Activated CD8-positive, alpha-beta memory T cell treated with anti-CD3 and anti-CD28 coated beads for 24 hours (primary cell): Measurements from ENCODE around the gene TGOLN2.
A peak's percentile ranks its signal among the peaks of the same experiment; 100 is the strongest.
"Not testable (repeated sequence)": the region's sequence is repeated elsewhere in the genome, so short reads cannot be mapped to it uniquely, and the experiment has no call there.

Experiments
- DNase-seq: peaks from one replicate; pipeline ENCODE4 v3.0.0-alpha.2; 2020

The TGOLN2 gene

DNA sequence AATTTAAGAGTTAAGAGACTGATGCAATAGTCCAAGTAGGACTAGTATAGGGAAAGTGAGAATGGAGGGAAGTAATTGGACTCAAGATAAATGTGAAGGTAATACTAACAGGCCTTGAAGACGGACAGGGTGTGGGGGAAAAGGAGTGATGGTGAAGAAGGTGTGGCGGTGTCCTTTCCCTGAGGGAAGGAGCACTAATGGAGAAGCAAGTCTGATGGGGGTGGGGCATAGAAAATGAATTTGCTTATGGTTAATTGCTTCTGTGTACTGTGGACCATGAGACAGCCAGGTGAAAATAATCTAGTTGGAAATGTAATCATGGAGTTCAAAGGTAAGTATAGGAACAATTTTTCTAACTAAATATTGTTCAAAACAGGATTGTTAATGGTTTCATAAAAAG is 7.1 kb upstream of the TGOLN2 start:
- DNase-seq: no peak

DNA sequence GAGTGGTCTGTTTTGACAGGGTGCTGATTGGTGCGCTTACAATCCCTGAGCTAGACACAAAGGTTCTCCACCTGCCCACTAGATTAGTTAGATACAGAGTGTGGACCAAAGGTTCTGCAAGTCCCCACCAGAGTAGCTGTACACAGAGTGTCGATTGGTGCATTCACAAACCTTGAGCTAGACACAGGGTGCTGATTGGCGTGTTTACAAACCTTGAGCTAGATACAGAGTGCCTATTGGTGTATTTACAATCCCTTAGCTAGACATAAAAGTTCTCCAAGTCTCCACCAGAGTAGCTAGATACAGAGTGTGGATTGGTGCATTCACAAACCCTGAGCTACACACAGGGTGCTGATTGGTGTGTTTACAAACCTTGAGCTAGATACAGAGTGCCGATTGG is 6.1 kb upstream of the TGOLN2 start:
- not testable (repeated sequence) for DNase-seq

DNA sequence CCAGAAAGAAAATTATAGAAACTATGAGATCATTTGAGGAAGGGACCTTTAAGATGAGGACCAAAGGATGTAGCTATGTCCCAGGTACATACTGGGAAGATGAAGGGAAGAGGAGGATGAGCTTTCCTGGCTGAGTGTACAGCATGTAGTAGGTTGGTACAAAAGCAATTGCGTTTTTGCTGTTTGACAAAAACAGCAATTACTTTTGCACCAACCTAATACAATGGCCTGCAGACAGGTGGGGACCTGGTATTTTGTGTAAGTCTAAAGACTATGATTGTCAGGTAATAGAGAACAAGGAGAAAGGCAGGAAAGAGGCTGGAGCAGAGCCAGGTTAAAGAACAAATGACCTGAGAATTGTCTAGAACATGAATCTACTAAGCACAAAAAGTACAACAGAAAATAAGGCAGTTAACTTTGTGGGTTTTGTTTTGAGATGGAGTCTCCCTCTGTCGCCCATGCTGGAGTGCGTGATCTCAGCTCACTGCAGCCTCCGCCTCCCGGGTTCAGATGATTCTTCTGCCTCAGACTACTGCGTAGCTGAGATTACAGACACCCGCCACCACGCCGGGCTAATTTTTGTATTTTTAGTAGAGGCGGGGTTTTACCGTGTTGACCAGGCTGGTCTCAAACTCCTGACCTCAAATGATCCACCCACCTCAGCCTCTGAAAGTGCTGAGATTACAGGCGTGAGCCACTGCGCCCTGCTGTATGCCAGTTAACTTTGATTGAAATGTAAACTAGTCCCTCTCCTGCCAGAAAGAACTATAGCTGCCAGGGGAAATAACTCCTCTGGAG is 3.2 kb upstream of the TGOLN2 start:
- DNase-seq: no peak

DNA sequence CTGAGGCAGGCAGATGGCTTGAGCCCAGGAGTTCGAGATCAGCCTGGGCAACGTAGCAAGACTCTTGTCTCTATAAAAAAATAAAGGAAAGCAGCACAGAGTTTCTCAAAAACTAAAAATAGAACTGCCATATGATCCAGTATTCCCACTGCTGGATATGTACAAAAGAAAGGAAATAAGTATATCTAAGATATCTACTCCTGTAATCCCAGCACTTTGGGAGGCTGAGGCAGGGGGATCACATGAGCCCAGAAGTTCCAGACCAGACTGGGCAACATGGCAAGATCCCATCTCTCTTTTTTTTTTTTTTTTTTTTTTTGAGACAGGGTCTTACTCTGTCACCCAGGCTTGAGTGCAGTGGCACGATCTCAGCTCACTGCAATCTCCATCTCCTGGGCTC is 1.9 kb upstream of the TGOLN2 start:
- DNase-seq: not testable (repeated sequence)

DNA sequence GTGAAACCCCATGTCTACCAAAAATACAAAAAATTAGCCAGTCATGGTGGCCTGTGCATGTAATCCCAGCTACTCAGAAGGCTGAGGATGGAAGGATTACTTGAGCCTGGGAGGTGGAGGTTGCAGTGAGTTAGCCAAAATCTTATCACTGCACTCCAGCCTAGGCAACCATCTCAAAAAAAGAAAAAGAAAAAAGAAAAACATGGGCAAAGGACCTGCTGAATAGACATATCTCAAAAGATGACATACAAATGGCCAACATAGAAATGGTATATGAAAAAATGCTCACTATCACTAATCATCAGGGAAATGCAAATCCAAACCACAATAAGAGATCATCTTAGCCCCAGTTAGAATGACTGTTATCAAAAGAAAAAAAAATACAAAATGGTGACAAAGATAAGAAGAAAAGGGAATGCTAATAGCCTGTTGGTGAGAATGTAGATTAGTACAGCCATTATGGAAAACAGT is 1.4 kb upstream of the TGOLN2 start:
- no peak for DNase-seq

DNA sequence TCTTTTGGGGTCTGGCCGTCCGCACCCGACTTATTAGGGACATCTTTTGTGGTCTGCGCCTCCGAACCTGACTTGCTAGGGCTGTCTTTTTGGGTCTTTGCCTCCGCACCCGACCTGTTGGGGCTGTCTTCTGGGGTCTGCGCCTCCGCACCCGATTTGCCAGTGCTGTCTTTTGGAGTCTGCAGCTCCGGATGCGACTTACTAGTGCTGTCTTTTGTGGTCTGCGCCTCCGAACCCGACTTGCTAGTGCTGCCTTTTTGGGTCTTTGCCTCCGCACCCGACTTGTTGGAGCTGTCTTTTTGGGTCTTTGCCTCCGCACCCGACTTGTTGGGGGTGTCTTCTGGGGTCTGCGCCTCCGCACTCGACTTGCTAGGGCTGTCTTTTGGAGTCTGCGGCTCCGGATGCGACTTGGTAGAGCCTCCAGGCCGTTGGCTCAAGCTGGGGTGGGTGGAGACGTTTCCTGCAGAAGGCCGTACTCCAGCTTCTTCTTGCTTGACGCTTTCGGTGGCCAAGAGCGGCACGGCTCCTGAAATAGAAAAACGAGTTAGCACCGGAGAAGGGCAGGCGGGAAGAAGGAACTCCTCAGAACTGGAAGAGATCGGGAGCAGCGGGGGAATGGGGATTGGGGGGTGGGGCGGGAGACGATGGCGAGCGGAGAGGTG is 498 bp downstream of the TGOLN2 start:
- DNase-seq: no peak

DNA sequence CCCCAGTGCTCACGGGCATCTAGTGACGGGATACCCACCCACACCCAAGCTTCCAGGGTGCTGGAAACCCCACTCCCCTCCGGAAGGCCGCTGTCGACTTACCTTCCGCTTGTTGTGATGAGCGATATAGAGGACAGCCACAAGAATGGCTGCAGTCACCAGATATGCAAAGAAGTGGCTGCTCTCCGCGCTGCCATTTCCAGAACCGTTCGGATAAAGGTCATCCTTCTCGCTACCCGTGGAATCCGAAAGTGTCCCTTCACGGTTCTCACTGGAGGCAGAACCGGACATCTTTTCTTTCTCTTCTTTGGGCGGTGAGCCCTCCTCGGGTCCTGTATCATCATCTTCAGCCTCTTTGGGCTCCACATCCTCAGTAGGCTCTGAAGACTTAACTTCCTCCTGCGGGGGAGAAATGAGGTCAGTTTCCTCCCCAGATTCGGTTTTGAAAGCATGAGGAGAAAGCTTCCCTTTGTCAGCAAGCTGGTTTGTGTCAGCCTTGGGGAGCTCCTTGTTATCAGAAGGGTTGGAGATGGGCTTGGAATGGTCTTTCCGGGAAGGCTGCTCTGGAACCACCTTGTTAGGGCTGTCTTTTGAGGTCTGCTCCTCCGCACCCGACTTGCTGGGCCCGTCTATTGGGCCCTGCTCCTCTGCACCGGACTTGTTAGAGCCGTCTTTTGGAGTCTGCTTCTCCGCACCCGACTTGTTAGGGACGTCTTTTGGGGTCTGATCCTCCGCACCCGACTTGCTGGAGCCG is 1.2 kb downstream of the TGOLN2 start:
- DNase-seq: peak; percentile 84

DNA sequence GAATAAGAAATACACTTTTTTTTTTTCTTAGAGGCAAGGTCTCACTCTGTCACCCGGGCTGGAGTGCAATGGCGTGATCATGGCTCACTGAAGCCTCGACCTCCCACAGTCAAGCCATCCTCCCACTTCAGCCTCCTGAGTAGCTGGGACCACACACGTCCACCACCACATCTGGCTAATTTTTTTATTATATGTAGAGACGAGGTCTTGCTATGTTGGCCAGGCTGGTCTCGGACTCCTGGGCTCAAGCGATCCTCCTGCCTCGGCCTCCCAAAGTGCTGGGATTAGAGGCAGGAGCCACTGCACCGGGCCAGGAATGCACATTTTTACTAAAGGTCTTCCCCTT is 2.4 kb downstream of the TGOLN2 start:
- DNase-seq: no peak

DNA sequence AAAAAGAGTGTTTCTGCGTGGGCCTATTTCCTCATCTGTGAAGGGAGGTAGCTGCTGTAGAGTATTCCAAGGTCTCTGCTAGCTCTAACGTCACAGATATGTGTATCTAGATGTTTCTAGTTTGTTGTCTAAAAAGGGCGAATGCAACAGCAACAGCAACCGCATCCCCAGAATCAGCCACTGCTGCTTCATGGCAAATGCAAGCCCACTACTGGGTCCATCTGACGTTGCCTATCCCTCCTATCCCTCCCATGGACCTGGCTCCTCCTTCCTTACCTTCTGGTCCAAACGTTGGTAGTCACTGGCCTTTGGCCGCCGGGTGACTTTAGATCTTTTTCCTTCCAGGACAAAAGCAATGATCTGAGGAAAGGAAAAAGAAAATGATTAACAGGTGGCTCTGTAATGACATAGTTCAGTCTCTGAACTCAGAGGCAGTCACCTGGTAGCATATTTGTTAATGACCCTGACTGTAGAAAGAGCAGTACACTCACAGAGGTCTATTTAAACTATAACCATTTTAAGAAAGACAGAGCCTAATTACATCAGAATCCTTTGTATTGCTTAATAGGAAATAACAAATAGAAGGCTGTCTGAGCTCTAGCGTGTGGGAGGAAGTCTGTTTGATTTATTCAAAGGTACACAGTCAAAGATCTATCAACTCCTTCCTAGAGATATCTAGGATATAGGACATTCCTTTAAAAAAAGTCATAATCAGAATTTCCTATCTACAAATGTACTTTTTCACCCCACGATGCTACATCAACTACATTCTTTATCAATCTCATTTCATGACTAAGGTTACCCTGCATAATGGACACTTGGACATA is 2.9 kb downstream of the TGOLN2 start:
- no peak for DNase-seq

DNA sequence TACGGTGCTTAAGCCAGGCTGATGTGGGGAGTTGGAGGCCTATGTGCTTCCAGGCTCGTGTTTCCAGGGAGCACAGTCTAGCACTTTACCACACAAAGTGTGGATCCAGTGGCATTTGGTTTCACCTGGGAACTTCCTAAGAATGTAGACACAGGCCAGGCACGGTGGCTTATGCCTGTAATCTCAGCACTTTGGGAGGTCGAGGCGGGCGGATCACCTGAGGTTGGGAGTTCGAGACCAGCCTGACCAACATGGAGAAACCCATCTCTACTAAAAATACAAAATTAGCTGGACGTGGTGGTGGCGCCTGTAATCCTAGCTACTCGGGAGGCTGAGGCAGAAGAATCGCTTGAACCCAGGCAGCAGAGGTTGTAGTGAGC is 3.8 kb downstream of the TGOLN2 start:
- not testable (repeated sequence) for DNase-seq

DNA sequence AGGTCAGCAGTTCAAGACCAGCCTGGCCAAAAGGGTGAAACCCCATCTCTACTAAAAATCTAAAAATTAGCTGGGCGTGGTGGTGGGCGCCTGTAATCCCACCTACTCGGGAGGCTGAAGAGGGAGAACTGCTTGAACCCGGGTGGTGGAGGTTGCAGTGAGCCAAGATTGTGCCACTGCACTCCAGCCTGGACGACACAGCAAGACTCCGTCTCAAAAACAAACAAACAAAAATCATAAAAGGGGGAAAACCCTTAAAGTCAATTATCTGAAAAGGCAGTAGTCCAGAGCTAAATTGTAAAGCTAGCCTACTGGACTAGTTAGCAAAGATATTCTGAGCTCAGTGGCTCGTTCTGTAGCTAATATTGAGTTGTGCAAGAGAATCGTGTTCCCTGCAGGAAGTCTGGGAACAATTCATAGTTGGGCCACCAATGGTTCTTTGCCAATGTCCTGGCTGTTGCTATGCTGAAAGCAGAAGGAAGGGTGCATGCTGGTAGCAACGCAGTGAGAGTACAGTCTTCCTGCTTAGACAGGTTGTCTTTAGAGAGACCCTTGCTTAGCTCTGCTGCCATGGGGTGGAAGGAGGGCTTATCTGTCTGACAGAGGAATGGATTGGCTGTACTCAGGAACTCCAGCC is 4.3 kb downstream of the TGOLN2 start:
- no peak for DNase-seq

DNA sequence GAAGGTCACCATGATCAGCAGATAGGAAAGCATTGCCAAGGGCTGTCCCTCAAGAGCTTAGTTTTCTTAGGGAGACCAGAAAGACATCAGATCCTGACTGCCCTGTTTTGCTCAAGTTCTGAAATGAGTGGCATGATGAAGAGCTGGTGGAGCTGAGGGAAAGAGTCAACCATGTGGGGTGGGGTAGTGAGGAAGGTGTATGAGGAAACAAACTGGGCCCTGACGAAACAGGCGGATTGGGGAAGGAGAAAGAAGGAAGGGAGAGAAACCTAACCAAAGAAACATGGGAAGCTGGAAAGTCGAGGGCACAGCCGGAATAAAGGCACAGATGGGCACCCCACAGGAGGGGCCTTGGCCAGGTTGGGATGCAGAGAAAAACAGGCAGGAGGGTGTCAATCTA is 8.0 kb downstream of the TGOLN2 start:
- no peak for DNase-seq

DNA sequence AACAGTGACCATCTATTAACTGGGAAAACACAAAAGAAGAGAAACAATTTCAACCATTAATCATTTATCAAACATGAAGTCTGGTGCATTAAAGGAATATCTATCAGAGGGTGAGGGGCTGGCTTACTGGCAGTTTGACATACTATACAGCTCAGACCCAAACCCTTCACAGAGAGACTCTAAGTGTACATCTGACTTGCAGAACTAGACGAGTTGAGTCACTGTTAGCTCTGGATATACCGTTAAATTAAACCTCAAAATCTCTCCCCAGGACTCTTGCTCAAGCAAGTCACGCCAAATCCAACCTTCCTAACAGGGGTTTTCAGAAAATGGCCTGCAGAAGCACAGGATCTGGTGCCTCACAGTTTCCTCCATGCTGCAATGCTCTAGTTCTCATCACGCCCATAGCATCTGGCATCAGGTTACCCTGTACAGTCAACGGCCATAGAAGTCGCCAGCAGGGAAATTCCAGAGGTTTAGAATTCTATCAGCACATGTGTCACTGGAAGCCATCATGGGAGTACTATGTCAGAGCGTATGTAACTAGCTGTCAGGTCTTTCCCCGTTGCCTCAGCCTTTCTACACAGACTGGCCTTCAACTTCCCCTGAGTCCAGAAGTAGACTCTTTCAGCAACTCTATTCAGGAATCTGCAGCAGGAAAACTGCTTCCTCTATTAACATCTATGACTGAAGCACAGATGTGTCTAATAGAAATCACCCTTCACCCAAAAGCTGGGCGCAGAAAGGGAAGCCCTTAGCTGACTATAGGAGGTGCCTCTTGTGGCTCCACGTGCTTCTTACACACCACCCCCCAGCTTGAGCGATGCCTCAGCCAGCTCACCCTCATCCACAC is 9.3 kb downstream of the TGOLN2 start:
- peak; percentile 72 for DNase-seq

DNA sequence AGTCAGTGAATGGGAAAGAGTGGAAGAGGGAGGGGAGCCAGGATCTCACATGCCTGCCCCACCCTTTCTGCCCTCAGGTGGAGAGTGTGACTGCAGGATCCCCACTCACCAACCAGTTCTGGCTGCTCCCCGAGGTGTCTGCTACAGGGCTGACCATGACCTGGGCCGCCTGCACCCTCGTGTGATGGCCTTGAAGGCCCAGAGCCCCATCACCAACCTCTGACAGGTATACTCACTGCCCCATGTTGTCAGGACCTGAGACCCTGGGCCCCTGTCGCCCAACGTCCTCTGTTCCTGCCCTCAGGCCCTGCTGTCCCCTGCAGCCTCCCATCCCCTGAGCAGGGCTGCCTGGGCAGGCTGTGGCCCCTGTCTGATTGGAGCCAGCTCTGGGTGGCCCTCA is 11.9 kb downstream of the TGOLN2 start:
- not testable (repeated sequence) for DNase-seq

DNA sequence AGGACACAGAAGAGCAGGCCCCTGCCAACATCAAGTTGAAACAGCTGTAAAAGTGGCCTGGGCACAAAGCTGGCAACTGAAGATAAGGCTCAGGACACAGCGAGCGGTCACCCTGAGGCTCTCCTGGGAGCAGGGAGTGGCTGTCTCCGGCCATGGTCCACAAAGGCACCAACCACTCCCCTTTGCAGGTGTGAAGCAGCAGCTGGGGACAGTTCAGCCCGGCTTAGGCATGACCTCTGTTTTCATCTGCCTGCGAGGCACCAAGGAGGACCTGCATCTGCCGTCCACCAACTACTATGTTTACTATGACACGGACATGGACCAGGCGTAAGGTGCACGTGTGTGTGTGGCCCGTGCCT is 12.9 kb downstream of the TGOLN2 start:
- no peak for DNase-seq

DNA sequence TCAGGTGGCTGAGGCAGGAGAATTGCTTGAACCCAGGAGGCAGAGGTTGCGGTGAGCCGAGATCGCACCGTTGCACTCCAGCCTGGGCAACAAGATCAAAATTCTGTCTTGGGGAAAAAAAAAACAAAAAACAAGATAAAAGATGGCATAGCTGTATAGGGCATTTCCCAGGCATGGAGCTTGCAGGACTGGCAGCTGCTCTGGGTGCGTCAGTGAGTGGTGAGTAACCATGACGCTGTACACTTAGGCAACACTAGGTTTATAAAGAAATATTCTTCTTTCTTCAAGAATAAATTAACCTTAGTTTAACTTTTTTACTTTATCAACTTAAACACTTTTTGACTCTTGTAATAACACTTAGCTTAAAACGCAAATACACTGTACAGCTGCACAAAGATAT is 15.4 kb downstream of the TGOLN2 start:
- DNase-seq: no peak

DNA sequence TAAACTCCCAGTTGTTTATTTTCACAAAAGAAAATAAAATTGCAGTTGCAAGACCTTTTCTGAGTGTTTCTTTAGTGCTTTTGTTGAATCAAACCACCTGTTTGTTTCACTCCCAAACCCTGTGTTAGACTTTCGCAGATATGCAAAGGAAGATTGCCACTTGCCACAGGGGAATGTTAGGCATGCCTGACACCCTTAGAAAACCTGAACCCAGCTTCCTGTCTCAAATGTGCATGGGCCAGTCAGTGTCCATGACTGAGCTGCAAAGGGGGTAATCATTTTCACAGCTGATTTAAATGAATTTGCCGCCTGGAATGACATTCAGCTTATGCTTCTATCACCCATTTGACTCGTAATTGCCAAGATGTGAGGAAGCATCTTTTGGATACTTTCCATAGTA is 17.5 kb downstream of the TGOLN2 start:
- no peak for DNase-seq

DNA sequence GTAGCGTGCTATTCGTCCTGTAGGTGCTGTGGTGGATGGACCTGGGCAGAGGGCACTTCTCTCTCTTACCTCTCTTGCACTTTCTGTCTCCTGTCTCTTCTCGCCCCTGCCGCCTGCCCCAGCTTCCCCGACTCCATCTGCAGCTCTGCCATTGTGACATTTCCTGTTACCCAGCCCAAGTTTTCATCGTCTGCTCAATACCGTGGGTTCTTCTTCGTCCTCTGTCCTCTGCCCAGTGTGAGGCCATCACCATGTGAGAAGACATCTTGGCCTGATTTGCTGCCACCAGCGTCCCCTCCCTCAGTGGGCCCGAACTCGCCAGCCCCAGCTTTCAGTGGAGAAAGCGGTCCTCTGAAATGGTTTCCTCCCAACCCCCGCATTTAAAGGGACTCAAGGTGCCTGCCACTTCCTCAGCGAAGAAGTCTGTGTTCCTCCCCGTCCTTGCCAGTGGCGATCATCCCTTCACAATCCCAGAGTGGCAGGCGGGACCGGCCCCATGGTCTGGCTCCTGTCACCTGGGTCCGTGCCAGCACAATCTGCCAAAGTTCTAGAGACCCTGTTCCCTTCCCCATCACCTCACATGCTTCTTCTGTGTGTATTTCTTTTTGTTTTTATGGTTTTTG is 18.0 kb downstream of the TGOLN2 start:
- no peak for DNase-seq

DNA sequence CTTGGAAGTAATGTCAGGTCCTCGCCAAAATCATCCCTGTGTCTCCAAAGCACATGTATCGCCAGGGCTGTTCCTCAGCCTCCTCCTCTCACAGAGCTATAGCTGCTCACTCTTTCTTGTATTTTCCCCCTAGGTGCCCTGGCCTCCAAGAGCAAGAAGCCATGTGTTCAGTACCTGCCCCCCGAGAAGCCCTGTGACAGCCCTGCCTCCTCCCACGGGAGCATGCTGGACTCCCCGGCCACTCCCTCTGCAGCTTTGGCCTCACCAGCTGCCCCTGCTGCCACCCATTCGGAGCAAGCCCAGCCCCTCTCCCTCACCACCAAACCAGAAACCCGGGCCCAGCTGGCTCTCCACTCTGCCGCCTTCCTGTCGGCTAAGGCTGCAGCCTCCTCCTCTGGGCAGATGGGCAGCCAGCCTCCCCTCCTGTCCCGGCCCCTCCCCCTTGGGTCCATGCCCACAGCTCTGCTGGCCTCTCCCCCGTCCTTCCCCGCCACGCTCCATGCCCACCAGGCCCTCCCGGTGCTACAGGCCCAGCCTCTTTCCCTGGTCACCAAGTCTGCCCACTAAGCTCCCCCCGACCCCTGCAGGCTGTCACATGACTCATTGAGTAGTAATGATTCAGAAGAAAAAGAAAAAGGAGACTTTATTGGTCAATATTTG is 18.8 kb downstream of the TGOLN2 start:
- no peak for DNase-seq

DNA sequence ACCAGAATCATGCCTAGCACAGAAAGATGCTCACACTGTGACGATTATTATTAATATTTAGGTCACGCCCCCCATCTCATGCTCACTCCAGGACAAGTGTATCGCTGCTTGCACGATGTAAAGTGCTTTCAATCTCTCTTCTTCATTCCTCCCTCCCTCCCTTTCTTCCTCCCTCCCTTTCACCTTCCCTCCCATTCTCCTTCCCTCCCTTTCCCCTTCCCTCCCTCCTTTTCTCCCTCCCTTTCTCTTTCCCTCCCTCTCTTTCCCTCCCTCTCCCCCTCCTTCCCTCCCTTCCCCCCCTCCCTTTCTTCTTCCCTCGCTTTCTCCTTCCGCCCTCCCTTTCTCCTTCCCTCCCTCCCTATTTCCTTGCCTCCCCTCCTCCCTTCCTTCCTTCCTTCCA is 19.6 kb downstream of the TGOLN2 start:
- no peak for DNase-seq

DNA sequence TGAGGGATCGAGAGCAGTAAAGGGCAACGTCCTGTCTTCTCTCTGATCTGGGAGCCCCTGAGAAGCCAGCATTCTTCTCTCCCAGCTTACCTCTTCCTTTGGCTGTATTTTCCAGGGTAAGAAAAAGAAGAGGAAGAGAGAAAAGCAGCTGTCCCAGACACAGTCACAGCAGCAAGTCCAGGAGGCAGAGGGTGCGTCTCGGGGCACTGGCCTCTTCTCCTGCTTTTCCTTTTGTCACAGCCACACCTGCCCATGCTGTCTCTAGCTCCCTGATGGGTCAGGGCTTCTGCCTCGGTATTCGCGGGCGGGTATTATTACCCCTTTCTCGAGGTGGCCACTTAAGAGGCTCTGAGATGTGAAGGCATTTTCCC is 20.3 kb downstream of the TGOLN2 start:
- DNase-seq: no peak
